ENCODE data around the gene GABARAPL2. TPM values are rescaled to one million over a fixed set of nuclear protein-coding genes. Genes with fewer than 3 reads are reported as not detected.

GABARAPL2 gene
- total RNA-seq, 1 experiment from 2014 or later: 76.9 TPM

GRCh38 chr16:75620326-75621169 is 54.4 kb downstream of the GABARAPL2 start:
- DNase-seq (ENCODE audit: low read depth, low spot score): no peak
- no peaks in the 10 kb centered on the region for H3K9me3 ChIP-seq (ENCODE audit: control insufficient read depth in 1 of 2, insufficient read depth in 1 of 2, low read depth in 1 of 2, low read length in 2 of 2)
- peaks cover 9% of the 10 kb centered on the region for H3K79me2 ChIP-seq (ENCODE audit: insufficient read depth, low read length)
- no peaks in the 10 kb centered on the region for H3K9me2 ChIP-seq (ENCODE audit: insufficient read depth)
- no peak overlapping the region for H3K27ac ChIP-seq (ENCODE audit: low read depth, low read length)
- intact Hi-C loops (cut with micrococcal nuclease): loop anchor here (5.0 kb wide), 3 partner anchors 63 to 423 kb away; partner anchors contain the start of gene TMEM231
- ChIA-PET POLR2A (no interaction called here), CTCF (interaction anchor here (1.1 to 1.5 kb wide), 2 partner anchors 129 to 421 kb away, joined by 4 to 5 read pairs; no protein-coding TSS in a partner anchor), RAD21 (ENCODE audit: low non-redundant PET in 1 of 2, low total read pairs in 2 of 2, uncharacterized antibody in 2 of 2, unreplicated experiment in 2 of 2) (interaction anchor here in 1 of 2 experiments (1.0 kb wide), 1 partner anchor 421 kb away, joined by 3 read pairs; no protein-coding TSS in a partner anchor)
- H2AFZ ChIP-seq (ENCODE audit: low read depth, low read length, poor library complexity, severe bottlenecking): no peak overlapping the region
- no peak overlapping the region for H3K9ac ChIP-seq (ENCODE audit: low read length)
- peaks cover 8 to 19% of the 10 kb centered on the region in 2 experiments for H3K4me1 ChIP-seq (ENCODE audit: control insufficient read depth in 1 of 2, insufficient read depth in 2 of 2, low read length in 2 of 2)
- H3K4me3 ChIP-seq (replicated peaks in 1 of 2; ENCODE audit: low read depth in 1 of 2, low read length in 2 of 2): no peak overlapping the region
- ATAC-seq: no peak
- H3K4me2 ChIP-seq (ENCODE audit: low read length): no peak overlapping the region; the same call in 1 of the 2 replicates
- BruUV-seq (replicated peaks): no TSS peak
- no peaks in the 10 kb centered on the region for H4K20me1 ChIP-seq (ENCODE audit: insufficient read depth)
- TF ChIP-seq ATF3 (IDR thresholded peaks at IDR 0.05): no peak
- TF ChIP-seq JUND (IDR thresholded peaks at IDR 0.05): no peak
- TF ChIP-seq EGR1 (IDR thresholded peaks at IDR 0.05; ENCODE audit: low read depth): no peak
- no peak for TF ChIP-seq EZH2 (IDR thresholded peaks at IDR 0.05)
- TF ChIP-seq RAD21 (IDR thresholded peaks at IDR 0.05; ENCODE audit: low read depth): no peak
- no peak for TF ChIP-seq TCF7L2 (IDR thresholded peaks at IDR 0.05; ENCODE audit: borderline replicate concordance, extremely low read depth, insufficient read depth, insufficient read length)
- no peak for TF ChIP-seq REST (IDR thresholded peaks at IDR 0.05; ENCODE audit: low read depth)
- no peak for TF ChIP-seq SRF (IDR thresholded peaks at IDR 0.05; ENCODE audit: low read depth)
- no peak for TF ChIP-seq CEBPB (IDR thresholded peaks at IDR 0.05; ENCODE audit: low read depth)
- TF ChIP-seq SP1 (IDR thresholded peaks at IDR 0.05; ENCODE audit: low read depth): no peak
- TF ChIP-seq EZH2phosphoT487 (IDR thresholded peaks at IDR 0.05; ENCODE audit: borderline replicate concordance): no peak
- TF ChIP-seq FOSL1 (IDR thresholded peaks at IDR 0.05; ENCODE audit: low read depth): no peak
- no peak for TF ChIP-seq ZFX (IDR thresholded peaks at IDR 0.05)
- H3K27me3 ChIP-seq (ENCODE audit: insufficient read depth, low read length): no peaks in the 10 kb centered on the region
- H3K36me3 ChIP-seq (ENCODE audit: control insufficient read depth in 1 of 2, insufficient read depth in 2 of 2, low read length in 2 of 2): peaks cover 11 to 17% of the 10 kb centered on the region in 2 experiments; a peak in 3 of 4 replicates

Measured in HCT116 (cell line).